HG02759 (cell line): ENCODE results near the gene CHAF1A.

Source experiments
- ATAC-seq: cut with Tn5 transposase; IDR thresholded peaks from one replicate; pipeline ENCODE4 v1.9.1; 2021; ENCODE audit warnings: mild to moderate bottlenecking, moderate library complexity; ENCODE audit not compliant: unreplicated experiment

CHAF1A gene

DNA sequence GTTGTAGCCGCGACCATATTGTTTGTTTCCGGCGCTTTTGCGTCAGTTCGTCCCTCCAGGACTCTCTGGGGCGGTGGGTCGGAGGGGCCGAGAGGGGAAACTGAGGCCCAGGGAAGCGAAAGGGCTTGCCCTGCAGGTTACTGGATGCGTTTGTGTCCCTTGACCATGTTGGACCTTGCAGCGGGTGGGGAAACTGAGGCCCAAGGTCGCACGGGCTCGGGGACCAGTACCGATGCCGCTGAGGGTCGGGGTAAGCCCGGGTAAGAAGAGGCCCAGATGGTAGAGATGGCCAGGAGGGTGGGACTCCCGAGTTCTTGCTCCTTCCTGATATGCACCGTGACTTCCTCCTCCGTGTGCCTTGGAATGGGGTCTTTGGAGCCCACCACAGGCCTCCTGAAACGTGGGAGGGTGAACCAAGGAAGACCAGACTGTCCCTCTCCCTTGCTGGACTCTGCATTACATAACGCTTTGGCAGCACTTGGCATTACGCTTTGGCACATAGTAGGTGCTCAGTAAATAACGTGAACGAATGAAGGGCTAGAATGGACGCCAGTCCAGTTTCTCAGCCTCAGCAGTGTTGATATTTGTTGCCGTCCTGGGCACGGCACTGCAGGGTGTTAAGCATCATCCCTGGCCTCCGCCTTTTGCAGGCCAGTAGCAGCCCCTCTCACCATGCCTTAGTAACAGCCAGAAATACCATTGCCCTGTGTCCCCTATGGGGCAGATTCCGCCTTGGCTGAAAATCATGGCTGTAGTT is 743 bp downstream of the CHAF1A start:
- ATAC-seq, result no peak

DNA sequence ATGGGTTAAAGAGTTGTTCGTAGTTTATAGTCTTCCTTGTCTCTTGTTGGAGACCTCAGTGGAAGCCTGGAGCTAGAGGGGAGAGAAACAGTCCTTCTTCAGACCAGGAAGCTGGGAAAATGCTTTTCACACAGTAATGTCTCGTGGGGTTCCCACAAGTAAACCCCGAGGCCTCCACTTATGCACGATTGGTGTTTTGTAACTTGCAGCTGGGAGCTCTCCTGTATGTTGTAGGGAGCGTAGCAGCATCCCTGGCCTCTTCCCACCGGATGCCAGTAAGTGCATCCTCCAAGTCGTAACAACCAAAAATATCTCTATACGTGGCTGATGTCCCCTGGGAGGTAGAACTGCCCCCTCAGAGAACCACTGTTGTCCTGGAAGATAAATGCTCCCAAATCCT is 3.5 kb downstream of the CHAF1A start:
- no peak for ATAC-seq

DNA sequence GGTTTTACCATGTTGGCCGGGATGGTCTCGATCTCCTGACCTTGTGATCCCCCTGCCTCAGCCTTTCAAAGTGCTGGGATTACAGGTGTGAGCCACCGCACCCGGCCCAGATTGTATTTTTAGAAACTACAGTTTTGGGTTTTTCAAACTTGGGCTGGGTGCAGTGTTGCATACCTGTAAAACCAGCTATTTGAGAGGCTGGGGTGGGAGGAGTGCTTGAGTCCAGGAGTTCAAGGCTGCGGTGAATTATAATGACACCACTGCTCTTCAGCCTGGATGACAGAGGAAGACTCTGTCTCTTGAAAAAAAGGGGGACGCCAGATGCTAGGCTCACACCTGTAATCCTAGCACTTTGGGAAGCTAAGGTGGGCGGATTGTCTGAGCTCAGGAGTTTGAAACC is 4.2 kb downstream of the CHAF1A start:
- no peak for ATAC-seq

DNA sequence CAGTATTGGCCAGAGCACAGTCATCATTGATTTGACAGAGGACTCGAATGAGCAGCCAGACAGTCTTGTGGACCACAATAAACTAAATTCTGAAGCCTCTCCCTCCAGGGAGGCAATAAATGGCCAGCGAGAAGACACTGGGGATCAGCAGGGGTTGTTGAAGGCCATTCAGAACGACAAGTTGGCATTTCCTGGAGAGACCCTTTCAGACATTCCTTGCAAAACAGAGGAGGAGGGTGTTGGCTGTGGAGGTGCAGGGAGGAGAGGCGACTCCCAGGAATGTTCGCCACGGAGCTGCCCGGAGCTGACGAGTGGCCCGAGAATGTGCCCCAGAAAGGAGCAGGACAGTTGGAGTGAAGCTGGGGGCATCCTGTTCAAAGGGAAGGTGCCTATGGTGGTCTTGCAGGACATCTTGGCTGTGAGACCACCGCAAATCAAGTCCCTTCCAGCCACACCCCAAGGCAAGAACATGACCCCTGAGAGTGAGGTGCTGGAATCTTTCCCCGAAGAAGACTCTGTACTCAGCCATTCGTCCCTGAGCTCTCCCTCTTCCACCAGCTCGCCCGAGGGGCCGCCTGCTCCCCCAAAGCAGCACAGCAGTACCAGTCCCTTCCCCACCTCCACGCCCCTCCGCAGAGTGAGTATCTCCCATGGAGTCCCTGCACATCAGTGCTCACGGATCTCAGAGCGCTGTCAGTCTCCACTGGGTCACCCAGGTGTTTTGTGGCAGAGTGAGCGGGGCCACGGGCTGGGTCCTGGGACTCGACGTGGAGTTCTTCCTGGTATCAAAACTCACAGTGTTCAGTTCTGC is 6.9 kb downstream of the CHAF1A start:
- no peak for ATAC-seq

- no peak for ATAC-seq
Measured at GRCh38 chr19:4413588-4413987, 11.1 kb downstream of the CHAF1A start.

DNA sequence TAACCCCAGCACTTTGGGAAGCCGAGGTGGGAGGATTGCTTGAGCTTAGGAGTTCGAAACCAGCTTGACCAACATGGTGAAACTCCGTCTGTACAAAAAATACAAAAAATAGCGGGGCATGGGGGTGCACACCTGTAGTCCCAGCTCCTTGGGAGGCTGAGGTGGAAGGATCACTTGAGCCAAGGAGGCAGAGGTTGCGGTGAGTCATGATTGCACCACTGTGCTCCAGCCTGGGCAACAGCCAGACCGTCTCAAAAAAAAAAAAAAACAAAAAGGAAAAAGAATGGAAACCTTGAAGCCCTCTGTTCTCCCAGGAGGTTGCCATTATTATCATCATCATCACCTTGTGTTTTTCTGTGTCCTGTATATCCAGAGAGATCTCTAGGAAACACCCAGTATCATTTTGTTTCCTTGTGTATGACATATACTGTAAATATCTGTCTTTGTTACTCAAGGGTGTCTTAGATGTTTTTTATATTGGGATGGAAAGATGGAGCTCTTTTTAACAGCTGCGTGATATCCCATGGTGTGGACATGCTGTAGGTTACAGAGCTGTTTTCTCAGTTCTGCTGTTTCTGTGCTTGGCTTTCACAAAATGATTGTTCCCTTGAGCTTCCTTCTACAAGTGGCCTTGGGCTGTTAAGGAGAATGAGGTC is 11.8 kb downstream of the CHAF1A start:
- ATAC-seq, result no peak

GRCh38 chr19:4414800-4415321 is 12.4 kb downstream of the CHAF1A start:
- no peak for ATAC-seq

- ATAC-seq, result no peak
Measured at GRCh38 chr19:4415352-4415751, 12.9 kb downstream of the CHAF1A start.

DNA sequence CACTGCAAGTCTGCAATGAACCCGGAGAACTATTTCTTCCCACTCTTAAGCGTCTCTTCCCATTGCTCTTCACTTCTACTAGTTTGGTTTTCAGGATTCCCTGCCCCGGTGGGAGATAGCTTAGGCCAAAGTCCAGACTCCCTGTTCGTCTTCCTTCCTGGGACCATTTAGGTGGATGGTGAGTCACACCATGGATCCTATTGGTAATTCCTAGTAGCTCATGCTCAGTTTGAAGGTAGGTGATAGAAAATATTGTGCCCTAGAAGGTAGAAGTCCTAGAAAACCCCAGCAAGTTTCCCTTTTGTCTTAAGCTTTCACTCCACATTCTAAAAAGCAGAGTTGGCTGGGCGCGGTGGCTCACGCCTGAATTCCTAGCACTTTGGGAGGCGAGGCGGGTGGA is 13.8 kb downstream of the CHAF1A start:
- ATAC-seq, result no peak

DNA sequence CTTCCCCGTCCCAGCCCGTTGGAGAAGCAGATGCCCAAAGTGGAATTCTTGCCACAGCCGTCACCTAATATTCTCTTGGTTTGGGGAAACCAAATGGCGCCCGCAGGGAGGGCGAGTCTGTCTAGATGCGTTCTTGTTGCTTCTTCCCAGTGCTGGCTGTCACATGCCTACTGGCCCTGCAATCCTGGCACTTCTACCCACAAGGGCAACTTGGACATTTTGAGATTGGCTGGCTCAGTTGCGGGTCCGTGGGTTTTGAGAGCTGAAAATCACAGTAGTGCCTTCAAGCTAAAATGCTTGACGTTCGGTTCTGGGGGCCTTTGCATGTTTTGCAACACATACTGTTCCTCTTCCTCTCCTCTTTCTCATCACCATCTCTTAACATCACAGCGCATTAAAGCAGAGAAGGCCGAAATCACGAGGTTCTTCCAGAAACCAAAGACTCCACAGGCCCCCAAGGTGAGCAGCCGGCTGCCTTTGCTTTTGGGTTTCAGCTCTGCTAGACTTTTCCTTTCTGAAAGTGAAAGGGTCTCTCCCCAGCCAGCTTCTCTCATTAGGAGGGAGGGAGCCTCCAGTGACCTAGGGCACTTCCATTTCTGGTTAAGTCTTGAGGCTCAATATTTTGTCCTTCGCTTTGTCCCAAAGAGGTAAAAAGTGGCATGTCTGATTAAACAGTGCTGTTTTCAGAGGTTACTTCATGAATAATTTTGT is 21.1 kb downstream of the CHAF1A start:
- ATAC-seq, result no peak

DNA sequence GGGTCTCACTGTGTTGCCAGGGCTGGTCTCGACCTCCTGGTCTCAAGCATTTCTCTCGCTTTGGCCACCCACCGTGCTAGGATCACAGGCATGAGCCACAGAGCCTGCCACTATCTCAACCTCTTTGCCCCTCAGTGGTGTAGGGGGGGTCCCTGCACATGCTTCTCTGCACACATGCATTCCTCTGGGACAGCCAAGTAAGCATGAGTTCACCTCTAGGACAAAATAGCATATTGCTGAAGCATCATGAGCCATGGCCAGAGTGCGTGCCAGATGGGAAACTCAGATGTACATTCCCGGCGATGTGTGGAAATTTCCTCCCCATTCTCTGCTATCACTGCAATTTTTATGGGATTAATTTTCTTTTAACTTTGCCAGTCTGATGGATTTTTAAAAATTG is 23.1 kb downstream of the CHAF1A start:
- no peak for ATAC-seq

DNA sequence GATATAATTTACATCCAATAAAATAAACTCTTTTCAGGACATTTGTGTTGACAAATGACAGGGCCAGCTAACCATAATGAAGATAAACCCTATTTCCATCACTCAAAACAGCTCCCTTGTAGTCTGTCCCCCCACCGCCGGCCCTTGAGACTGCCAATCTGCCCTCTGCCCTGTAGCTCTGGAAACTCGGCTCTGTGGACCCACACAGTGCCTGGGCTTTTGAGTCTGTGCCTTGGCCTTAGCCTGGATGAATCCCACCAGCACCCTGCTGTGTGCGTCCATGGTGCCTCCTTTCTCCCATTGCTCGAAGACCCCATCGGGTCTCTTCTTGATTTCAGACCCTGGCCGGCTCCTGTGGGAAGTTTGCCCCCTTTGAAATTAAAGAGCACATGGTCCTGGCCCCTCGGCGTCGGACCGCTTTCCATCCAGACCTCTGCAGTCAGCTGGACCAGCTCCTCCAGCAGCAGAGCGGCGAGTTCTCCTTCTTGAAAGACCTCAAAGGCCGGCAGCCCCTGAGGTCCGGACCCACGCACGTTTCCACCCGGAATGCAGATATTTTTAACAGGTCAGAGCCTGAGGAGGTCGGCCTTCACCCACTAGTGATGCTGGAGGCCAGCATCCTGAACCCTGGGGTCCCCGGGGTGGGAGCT is 26.0 kb downstream of the CHAF1A start:
- no peak for ATAC-seq

DNA sequence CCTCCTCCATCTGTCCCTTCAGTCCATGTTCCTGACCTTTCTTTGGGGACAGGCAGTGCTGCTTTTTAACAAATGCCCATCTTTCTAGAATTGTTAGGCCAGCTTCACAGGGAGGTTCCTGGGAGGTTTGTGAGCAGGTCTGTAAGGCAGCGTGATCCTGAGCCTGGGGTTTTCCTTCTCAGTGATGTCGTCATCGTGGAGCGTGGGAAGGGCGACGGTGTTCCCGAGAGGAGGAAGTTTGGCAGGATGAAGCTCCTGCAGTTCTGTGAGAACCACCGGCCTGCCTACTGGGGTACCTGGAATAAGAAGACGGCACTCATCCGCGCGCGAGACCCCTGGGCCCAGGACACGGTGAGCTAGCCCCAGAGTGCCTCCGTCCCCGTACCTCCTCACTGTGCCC is 26.8 kb downstream of the CHAF1A start:
- ATAC-seq, result no peak

DNA sequence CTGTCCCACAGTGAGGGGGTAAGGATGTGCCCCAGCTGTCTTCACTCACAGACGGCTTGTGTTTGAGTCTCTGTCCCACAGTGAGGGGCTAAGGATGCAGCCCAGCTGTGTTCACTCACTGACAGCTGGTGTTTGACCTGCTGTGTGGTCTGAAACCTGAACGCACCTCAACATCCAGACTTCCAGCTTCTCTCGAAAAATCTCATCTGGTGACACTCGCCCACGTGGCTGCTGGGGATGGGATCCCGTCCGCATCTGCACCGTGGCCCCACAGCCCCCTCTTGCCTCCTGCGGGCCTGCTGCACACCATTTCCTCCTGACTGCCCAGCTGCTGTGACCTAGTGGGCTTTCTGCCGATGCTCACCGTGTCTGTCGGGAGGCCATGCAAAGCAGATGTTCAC is 27.3 kb downstream of the CHAF1A start:
- no peak for ATAC-seq

DNA sequence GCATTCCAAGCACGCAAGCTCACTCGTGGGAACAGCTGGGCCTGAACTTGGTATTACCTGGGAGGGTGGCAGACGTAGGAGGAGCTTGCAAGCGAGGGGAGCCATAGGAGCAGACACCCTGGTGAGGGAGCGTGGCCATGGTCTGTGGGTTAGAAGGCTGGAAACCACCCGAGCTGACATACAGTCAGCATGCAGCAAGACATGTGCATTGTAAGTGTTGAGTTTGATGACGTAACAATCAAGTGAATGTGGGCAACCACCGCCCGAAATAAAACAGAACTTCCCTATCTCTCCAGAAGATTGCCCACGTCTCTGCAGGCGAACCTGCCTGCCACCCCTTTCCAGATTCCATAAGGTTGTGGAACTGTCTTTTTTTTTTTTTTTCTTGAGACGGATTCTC is 28.3 kb downstream of the CHAF1A start:
- no peak for ATAC-seq

DNA sequence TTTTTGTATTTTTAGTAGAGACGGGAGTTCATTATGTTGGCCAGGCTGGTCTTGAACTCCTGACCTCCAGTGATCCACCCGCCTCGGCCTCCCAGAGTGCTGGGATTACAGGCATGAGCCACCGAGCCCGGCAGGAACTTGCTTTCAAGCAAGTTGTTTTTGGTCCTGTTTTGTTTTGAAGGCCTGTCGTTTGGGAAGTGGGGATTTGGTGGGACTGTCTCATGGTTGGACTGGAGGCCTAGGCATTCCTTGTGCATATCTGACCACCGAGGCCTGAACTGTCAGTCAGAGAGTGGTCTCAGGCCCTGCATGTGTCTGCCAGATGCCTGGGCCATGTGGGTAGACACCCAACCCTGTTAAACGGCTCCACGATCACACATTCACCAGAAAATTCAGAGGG is 28.9 kb downstream of the CHAF1A start:
- no peak for ATAC-seq

GRCh38 chr19:4431808-4432674 is 29.6 kb downstream of the CHAF1A start:
- ATAC-seq, result no peak

- no peak for ATAC-seq
Measured at GRCh38 chr19:4432918-4433506, 30.6 kb downstream of the CHAF1A start.

DNA sequence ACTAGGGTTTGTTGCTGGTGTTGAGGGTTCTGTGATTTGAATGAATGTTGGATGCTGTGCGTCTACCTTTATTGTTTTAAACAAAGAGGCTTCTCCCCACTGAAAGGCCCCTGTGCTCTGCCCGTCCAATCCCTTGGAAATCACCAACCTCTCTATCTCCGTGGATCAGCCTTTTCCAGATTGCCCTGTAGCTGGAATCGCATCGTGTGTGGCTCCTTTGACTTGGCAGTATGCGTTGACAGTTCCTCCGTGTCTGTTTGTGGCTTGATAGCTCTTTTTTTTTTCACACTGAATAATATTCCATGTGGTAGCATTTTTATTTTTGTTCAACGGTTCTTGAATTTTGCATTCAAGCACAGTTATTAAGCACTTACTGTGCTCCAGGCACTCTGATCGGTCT is 32.0 kb downstream of the CHAF1A start:
- no peak for ATAC-seq
